Spleen (tissue), 11 donors: Measurements from ENCODE around the gene ZNF425. TPM values are rescaled to one million over a fixed set of nuclear protein-coding genes. Genes with fewer than 3 reads are reported as not detected.

ENCODE experiments used
- DNase-seq: peaks from one replicate; pipeline ENCODE4 v3.0.0-alpha.2; 2020
- H3K27ac ChIP-seq, 8 donors: fragments of 200-600 bp; sonication (generic) in 7 of 8; 1 replicate in 4 of 8; 2 replicates in 4 of 8; pipeline versions ENCODE4 v1.5.0 to v1.8.0; 2016 to 2021; ENCODE audit warnings: inconsistent platforms in 4 of 8, mild to moderate bottlenecking in 4 of 8, moderate library complexity in 1 of 8
- H3K27me3 ChIP-seq, 7 donors: fragments of 200-600 bp; sonication (generic) in 6 of 7; replicated peaks in 1 of 7; 1 replicate in 4 of 7; 2 replicates in 3 of 7; pipeline versions ENCODE4 v1.5.0 to v1.8.0; 2016 to 2021; ENCODE audit warnings: inconsistent platforms in 3 of 7, mild to moderate bottlenecking in 1 of 7
- H3K36me3 ChIP-seq, 6 donors: fragments of 200-600 bp; sonication (generic) in 5 of 6; 1 replicate in 4 of 6; 2 replicates in 2 of 6; pipeline versions ENCODE4 v1.5.0 to v1.8.0; 2016 to 2021; ENCODE audit warnings: inconsistent platforms in 2 of 6
- H3K4me1 ChIP-seq, 6 donors: fragments of 200-600 bp; sonication (generic) in 5 of 6; 1 replicate in 3 of 6; 2 replicates in 3 of 6; pipeline versions ENCODE4 v1.5.0 to v1.8.0; 2016 to 2021; ENCODE audit warnings: inconsistent platforms in 3 of 6
- H3K4me3 ChIP-seq, 8 donors: fragments of 200-600 bp; sonication (generic) in 7 of 8; 1 replicate in 4 of 8; 2 replicates in 4 of 8; pipeline versions ENCODE4 v1.5.0 to v1.8.0; 2016 to 2021; ENCODE audit warnings: inconsistent platforms in 4 of 8, mild to moderate bottlenecking in 4 of 8, moderate library complexity in 2 of 8
- H3K9me3 ChIP-seq, 8 donors: fragments of 200-600 bp; sonication (generic) in 7 of 8; 1 replicate in 4 of 8; 2 replicates in 4 of 8; pipeline versions ENCODE4 v1.5.0 to v1.8.0; 2016 to 2021; ENCODE audit warnings: inconsistent platforms in 4 of 8
- CTCF ChIP-seq, 11 experiments: fragments of 200-600 bp in 7 of 11; fragments of 450-650 bp in 4 of 11; sonication (generic) in 4 of 11; IDR thresholded peaks in 8 of 11; conservative IDR thresholded peaks in 3 of 11; 1 replicate in 7 of 11; 2 replicates in 4 of 11; pipeline versions ENCODE4 v1.4.0 to v1.8.0; 2016 to 2021; ENCODE audit warnings: antibody characterized with exemption in 11 of 11, inconsistent platforms in 4 of 11, mild to moderate bottlenecking in 1 of 11
- POLR2A ChIP-seq, 3 donors: fragments of 450-650 bp; IDR thresholded peaks; one replicate each; pipeline ENCODE4 v1.5.1; 2017; ENCODE audit warnings: antibody characterized with exemption in 3 of 3, mild to moderate bottlenecking in 1 of 3
- POLR2AphosphoS5 ChIP-seq, 3 donors: sonication (generic); formaldehyde crosslinking; IDR thresholded peaks; one replicate each; pipeline ENCODE4 v1.5.1; 2017; ENCODE audit warnings: antibody characterized with exemption in 3 of 3
- WGBS, 5 donors: extraction: QIAGEN DNeasy Blood & Tissue Kit in 3 of 5; methylation state at CpG; one replicate each; pipeline versions ENCODE4 v1.1.5 to v1.1.7; 2013 to 2018; 5-methylcytosine and 5-hydroxymethylcytosine counted together
- intact Hi-C: fragments of 100-400 bp; cut with DNase I; formaldehyde crosslinking; loops from one replicate; pipeline ENCODE4 v1.15.0; 2023; ENCODE audit warnings: low total_unique reads
- polyA plus RNA-seq, 3 donors: library from polyadenylated mRNA; stranded (reverse); fragments of 200-250 nt; gene quantifications; one replicate each; pipeline ENCODE4 v1.2.1, GENCODE V29; 2013
- total RNA-seq, 7 donors: library from RNA; depleted of rRNA in 3 of 7; stranded (reverse); fragments of >200 nt in 3 of 7; fragmentation: NEBNext Ultra II Directional in 4 of 7; extraction: Animal tissue kit (Norgen Biotek cat#: 25700) in 4 of 7; gene quantifications; one replicate each; pipeline versions ENCODE4 v1.1.0 to v1.2.1, GENCODE V29; 2016 to 2021
- donor health status: healthy with polysubstance abuse.
- donor health status: DM: no; HTN: no; CAD: no; lungs with moderate emphysema.
- donor health status: DM: no; HTN: no; CAD: no.
- donor health status: Bipolar disorder and iron deficiency.
- donor health status: healthy.
- donor health status: DM: no; HTN: no; CAD: no.
- donor health status: DM: yes; HTN: yes; CAD: no.

ZNF425 gene
- total and polyA plus RNA-seq, 10 donors: 0.47 to 1.4 (median 1.1) TPM

DNA sequence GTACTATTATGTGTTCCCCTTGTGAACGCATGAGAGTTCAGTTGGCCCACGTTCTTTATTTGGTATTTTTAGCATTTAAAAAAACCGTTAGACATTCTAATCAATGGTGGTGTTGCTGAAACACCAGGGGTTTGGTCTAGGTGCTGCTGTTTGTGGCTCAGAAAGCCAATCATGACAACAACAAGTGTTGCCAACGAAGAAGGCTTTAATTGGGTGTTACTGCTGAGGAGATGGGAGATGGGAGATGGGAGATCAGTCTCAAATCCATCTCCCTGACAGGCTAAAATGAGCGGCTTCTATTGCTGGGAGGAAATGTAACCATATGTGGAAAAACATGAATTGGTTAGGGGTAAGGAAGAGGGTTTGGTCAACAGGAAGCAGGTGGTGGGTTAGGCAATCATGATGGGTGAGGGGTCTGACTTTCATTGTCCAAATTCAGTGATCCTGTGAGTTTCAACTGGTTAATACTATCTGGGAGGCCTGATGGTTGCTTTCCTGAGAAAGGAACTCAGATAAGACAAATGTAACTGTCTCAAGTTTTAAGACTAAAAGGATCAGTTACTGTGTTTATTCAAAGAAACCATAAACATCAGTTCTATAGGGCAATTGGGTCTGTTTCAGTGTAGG lies 4.6 kb upstream of the ZNF425 start:
- Histone ChIP-seq H3K9me3 (peaks cover 8 to 25% (median 19%) of the 10 kb centered on the region in 8 donors), H3K4me3 (no peak overlapping the region), H3K27me3 (no peaks in the 10 kb centered on the region), H3K4me1 (peaks cover 0 to 12% (median 7%) of the 10 kb centered on the region in 6 donors), H3K27ac (no peak overlapping the region), H3K36me3 (peaks cover 0 to 50% (median 28%) of the 10 kb centered on the region in 6 donors)
- DNase-seq: no peak
- intact Hi-C loops: no loop called here
- WGBS, 5 donors: 85 to 95% (median 92%) methylated on average over 5 of the region's 5 CpGs
- TF ChIP-seq POLR2AphosphoS5 (IDR thresholded peaks at IDR 0.05) (no peak), CTCF (IDR thresholded peaks at IDR 0.05 in 8 of 11, conservative IDR thresholded peaks at IDR 0.05 in 3 of 11) (no peak), POLR2A (IDR thresholded peaks at IDR 0.05) (no peak)

DNA sequence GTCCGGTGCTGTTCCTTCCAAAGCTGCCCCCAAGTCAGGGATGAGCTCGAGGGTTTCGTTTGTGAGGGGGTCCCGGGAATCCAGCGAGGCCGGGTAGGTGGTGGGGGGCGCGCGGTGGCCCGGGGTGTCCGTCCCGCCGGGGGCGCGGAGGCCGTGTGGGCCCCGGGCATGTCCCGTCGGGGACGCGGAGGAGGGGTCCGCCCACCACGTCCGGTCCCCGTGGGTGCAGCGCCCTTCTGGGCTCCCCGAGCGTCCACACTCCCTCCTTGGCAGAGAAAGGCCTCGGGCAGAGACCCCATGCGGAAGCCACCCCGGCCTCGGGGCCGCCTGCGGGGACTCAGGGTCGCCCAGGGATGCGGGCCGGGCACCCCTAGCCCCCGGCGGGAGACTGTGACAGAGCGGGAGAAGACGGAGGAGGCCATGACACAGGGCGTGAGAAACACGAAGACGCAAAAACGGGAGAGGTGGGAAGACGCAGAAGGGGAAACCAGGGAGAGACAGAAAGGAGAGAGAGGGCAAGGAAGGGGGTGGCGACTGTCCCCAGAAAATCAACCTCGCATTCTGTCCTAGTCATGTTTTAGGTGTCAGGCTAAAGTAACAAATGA lies 640 bp upstream of the ZNF425 start:
- Histone ChIP-seq H3K27me3 (no peaks in the 10 kb centered on the region), H3K9me3 (peaks cover 8 to 21% (median 19%) of the 10 kb centered on the region in 8 donors), H3K4me1 (peaks cover 6 to 28% (median 19%) of the 10 kb centered on the region in 6 donors), H3K4me3 (peak overlapping the region; percentile 69 to 93 (median 87)), H3K36me3 (peaks cover 0 to 30% (median 22%) of the 10 kb centered on the region in 6 donors), H3K27ac (peak overlapping the region; percentile 92 to 99 (median 96))
- intact Hi-C loops: no loop called here
- 0 to 1% (median 0%) methylated on average over 24 to 48 of the region's 48 CpGs for WGBS, 5 donors
- peak; percentile 94 for DNase-seq
- no peak for TF ChIP-seq POLR2A (IDR thresholded peaks at IDR 0.05)
- TF ChIP-seq POLR2AphosphoS5 (IDR thresholded peaks at IDR 0.05): no peak
- TF ChIP-seq CTCF (IDR thresholded peaks at IDR 0.05 in 8 of 11, conservative IDR thresholded peaks at IDR 0.05 in 3 of 11): no peak

- Histone ChIP-seq H3K4me3 (peak overlapping the region; percentile 69 to 93 (median 87)), H3K27ac (peak overlapping the region; percentile 92 to 99 (median 96)), H3K36me3 (peaks cover 0 to 16% (median 8%) of the 10 kb centered on the region in 6 donors), H3K4me1 (peaks cover 6 to 28% (median 19%) of the 10 kb centered on the region in 6 donors), H3K27me3 (no peaks in the 10 kb centered on the region), H3K9me3 (peaks cover 0 to 6% (median 4%) of the 10 kb centered on the region in 8 donors)
- intact Hi-C loops: no loop called here
- DNase-seq: no peak
- WGBS, 5 donors: 4 to 10% (median 5%) methylated on average over 20 to 21 of the region's 21 CpGs
- TF ChIP-seq POLR2A (IDR thresholded peaks at IDR 0.05): no peak
- TF ChIP-seq CTCF (IDR thresholded peaks at IDR 0.05 in 8 of 11, conservative IDR thresholded peaks at IDR 0.05 in 3 of 11): no peak
- no peak for TF ChIP-seq POLR2AphosphoS5 (IDR thresholded peaks at IDR 0.05)
Measured at GRCh38 chr7:149125189-149125862, 798 bp downstream of the ZNF425 start.

- Histone ChIP-seq H3K36me3 (peaks cover 0 to 5% (median 1%) of the 10 kb centered on the region in 6 donors), H3K9me3 (no peaks in the 10 kb centered on the region), H3K4me3 (no peak overlapping the region), H3K27ac (no peak overlapping the region), H3K4me1 (no peaks in the 10 kb centered on the region), H3K27me3 (no peaks in the 10 kb centered on the region)
- DNase-seq: no peak
- no peak for TF ChIP-seq POLR2A (IDR thresholded peaks at IDR 0.05)
- no peak for TF ChIP-seq POLR2AphosphoS5 (IDR thresholded peaks at IDR 0.05)
- no peak for TF ChIP-seq CTCF (IDR thresholded peaks at IDR 0.05 in 8 of 11, conservative IDR thresholded peaks at IDR 0.05 in 3 of 11)
- intact Hi-C loops: no loop called here
- 88 to 92% (median 90%) methylated on average over 10 to 12 of the region's 12 CpGs for WGBS, 5 donors
Measured at GRCh38 chr7:149109969-149110368, 16.2 kb downstream of the ZNF425 start.
